KOPT-K1 (cell line): ENCODE data around the gene ERVW-1.
"Not testable (repeated sequence)": the region's sequence is repeated elsewhere in the genome, so short reads cannot be mapped to it uniquely, and the experiment has no call there.

ENCODE experiments used
- H3K27ac ChIP-seq: fragments of 200-600 bp; sonication (generic); 2 replicates; pipeline ENCODE4 v1.5.1; 2016; ENCODE audit warnings: antibody characterized with exemption, mild to moderate bottlenecking, low read depth, low read length; ENCODE audit not compliant: poor library complexity, severe bottlenecking
- H3K36me3 ChIP-seq: fragments of 200-600 bp; sonication (generic); 2 replicates; pipeline ENCODE4 v1.5.1; 2017; ENCODE audit warnings: antibody characterized with exemption, mild to moderate bottlenecking, low read length, moderate library complexity; ENCODE audit not compliant: insufficient read depth
- H3K9me3 ChIP-seq: fragments of 200-600 bp; sonication (generic); 2 replicates; pipeline ENCODE4 v1.5.1; 2017; ENCODE audit warnings: antibody characterized with exemption, low read length, mild to moderate bottlenecking; ENCODE audit not compliant: insufficient read depth, poor library complexity, severe bottlenecking

Gene ERVW-1

GRCh38 chr7:92483624-92484023 lies 5.9 kb upstream of the ERVW-1 start:
- H3K27ac ChIP-seq, H3K9me3 ChIP-seq: not testable (repeated sequence)
- peaks cover 36% of the 10 kb centered on the region for H3K36me3 ChIP-seq

GRCh38 chr7:92479146-92479545 lies 1.4 kb upstream of the ERVW-1 start:
- not testable (repeated sequence) for H3K27ac ChIP-seq, H3K9me3 ChIP-seq, H3K36me3 ChIP-seq

- Histone ChIP-seq H3K9me3 (no peaks in the 10 kb centered on the region), H3K36me3 (no peaks in the 10 kb centered on the region), H3K27ac (no peak overlapping the region)
Observed at GRCh38 chr7:92478711-92479110, 965 bp upstream of the ERVW-1 start.

DNA sequence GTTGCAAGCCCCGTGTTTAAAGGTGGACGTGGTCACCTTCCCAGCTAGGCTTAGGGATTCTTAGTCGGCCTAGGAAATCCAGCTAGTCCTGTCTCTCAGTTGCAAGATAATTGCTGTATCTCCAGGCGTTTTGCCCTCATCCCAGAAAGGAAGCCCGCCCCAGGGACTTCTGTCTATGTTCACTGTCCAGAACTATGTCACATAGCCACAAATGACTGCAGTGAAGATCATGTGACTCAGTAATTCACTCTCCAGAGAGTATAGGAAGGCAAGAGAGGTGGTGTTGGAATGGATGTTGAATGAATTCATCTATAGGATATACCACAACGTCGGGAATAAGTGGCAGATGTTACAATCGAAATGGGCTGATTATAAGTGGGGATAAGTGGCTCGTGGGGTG lies 349 bp upstream of the ERVW-1 start:
- H3K9me3 ChIP-seq, result no peaks in the 10 kb centered on the region
- no peaks in the 10 kb centered on the region for H3K36me3 ChIP-seq
- H3K27ac ChIP-seq, result no peak overlapping the region

GRCh38 chr7:92475851-92476590 lies 1.7 kb downstream of the ERVW-1 start:
- H3K27ac ChIP-seq, H3K36me3 ChIP-seq, H3K9me3 ChIP-seq: not testable (repeated sequence)

DNA sequence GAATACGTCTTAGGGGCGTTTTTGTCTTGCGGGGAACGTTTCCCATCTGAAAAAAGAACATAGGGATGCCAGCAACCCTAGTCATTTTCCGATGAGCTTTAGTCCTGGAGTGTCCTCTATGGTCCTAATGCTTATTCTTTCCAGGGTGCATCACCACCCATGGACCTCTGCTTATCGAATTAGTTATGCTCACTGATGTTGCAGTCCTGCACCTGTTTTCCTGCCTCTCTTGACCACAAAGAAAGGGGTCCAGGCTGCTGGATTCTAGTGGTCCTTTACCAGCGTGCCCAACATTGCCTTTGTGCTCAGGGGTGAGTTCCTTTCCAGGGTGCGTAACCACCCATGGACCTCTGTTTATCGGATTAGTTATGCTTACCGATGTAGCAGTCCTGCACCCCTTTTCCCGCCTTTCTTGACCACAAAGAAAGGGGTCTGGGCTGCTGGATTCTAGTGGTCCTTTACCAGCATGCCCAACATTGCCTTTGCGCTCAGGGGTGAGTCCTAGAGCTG lies 2.4 kb downstream of the ERVW-1 start:
- not testable (repeated sequence) for H3K36me3 ChIP-seq, H3K27ac ChIP-seq, H3K9me3 ChIP-seq

DNA sequence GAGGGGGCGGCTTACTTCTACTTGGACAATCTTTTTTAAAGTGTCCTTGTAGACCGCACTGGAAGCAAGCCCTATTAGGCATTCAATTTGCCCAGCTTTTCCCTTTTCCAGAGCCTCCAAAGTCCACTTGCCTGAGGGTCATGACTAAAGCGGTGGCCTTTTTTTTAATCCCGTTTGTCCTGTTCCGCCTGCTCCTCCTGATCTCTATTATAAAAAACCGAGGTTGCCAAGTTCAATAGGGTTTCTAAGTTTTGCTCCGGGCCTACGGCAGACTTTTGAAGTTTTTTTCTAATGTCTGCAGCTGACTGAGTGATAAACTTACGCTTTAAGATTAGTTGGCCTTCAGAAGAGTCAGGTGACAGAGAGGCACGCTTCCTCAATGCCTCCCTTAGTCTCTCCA lies 3.8 kb downstream of the ERVW-1 start:
- not testable (repeated sequence) for H3K27ac ChIP-seq, H3K9me3 ChIP-seq

GRCh38 chr7:92468589-92468988 lies 9.2 kb downstream of the ERVW-1 start:
- H3K27ac ChIP-seq, H3K36me3 ChIP-seq: not testable (repeated sequence)
- peaks cover 13% of the 10 kb centered on the region for H3K9me3 ChIP-seq

More for the DNA sequence above, 3.8 kb downstream of the ERVW-1 start:
- not testable (repeated sequence) for H3K36me3 ChIP-seq

- Histone ChIP-seq H3K36me3 (no peaks in the 10 kb centered on the region), H3K9me3 (peaks cover 13% of the 10 kb centered on the region), H3K27ac (no peak overlapping the region)
Observed at GRCh38 chr7:92466682-92467081, 11.1 kb downstream of the ERVW-1 start.

DNA sequence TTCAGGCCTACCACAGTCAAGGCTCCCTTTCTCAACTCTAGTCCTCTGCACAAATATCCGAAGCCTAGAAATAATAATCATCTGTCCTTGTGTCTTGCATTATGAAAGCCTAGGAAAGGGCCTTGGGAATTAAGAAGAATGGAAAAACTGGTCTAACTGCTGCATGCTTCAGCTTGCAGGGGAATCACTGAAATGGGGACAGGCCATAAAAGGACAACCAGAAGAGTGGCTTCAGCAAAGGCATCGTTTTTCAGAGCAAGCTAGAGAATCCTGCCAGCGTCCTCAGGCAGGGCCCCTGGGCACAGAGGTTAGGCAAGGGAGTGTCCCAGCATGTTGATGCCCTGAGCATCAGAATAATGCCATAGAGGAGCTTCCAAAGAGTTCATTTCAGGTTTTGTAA lies 13.2 kb downstream of the ERVW-1 start:
- H3K9me3 ChIP-seq, result peaks cover 13% of the 10 kb centered on the region
- H3K27ac ChIP-seq, result no peak overlapping the region
- H3K36me3 ChIP-seq, result no peaks in the 10 kb centered on the region

GRCh38 chr7:92462560-92462959 lies 15.2 kb downstream of the ERVW-1 start:
- Histone ChIP-seq H3K27ac (no peak overlapping the region), H3K9me3 (no peaks in the 10 kb centered on the region), H3K36me3 (no peaks in the 10 kb centered on the region)

DNA sequence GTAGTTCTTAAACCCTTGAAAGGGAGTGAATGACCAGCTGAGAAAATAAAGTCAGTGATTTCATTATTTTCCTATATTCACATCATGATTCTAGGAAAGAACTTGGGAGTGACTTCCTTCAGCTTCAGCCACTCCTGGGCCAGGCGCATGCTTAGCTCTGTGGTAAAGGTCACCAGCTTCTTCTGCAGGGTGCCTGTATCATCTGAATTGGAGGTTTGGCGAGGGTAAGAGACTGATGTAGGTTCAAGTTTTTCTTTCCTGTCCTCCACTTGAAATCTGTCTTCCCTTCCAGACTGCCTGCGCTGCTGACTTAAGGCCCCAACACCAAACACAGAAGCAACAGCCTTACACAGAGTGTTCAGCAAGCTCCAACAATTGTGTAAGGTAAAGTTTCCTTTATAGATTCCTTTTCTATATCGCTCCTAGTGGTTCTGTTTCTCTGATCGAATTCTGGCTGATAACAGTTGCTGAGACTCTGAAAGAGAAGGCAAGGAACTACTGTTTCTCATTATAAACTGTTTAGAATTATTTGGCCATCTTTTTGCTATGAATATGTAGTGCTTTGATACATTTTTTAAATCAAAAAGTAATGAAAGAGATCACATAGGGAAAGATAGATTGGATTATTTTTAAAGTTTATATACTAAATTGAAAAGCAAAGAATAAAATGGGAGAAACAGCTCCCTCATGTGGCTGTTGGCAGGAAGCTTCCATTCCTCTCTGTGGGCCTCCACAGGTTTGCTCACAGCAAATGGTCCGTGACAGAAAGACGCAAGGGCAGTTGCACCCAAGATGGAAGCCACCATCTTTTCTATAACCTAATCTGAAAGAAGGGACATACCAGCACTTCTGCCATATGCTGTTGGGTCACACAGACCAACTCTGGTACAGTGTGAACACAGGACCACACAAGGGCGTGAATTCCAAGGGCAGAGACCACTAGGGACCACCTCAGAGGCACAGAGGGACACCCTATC lies 16.4 kb downstream of the ERVW-1 start:
- no peaks in the 10 kb centered on the region for H3K9me3 ChIP-seq
- H3K36me3 ChIP-seq, result peaks cover 5% of the 10 kb centered on the region
- no peak overlapping the region for H3K27ac ChIP-seq

DNA sequence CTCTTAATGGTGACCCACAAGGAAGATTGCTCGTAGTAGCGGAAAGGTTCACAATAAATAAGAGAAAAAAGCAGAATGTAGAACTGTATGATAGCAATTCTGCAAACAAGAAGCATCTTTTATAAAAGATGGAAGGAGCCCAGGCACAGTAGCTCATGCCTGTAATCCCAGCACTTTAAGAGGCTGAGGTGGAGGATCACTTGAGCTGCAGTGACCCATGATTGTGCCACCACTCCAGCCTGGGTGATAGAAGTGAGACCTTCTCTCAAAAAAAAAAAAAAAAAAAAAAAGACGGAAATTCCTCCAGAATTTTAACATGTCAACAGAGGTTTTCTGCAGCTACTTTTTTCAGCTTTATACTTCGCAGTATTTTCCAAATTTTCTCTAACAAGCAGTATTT lies 17.2 kb downstream of the ERVW-1 start:
- Histone ChIP-seq H3K9me3 (no peaks in the 10 kb centered on the region), H3K27ac (no peak overlapping the region), H3K36me3 (peaks cover 14% of the 10 kb centered on the region)

DNA sequence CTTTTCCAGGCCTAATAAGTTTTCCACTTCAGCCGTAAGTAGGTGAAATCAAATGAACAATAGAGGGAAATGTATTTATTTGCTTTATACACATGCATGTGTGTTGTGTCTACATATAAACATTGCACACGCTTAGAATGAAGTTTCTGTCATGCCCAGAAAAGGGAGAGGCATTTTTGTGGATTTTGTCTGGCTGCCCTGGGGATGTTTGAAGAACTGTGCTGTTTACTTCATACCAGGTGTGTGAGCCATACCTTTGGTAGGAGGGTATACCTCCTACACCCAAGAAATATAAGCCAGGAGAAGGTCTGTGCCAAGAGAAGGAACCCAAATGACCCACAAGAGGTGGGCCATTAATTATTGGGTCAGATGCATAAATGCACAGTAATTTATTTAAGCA lies 17.6 kb downstream of the ERVW-1 start:
- Histone ChIP-seq H3K27ac (no peak overlapping the region), H3K9me3 (no peaks in the 10 kb centered on the region), H3K36me3 (peaks cover 18% of the 10 kb centered on the region)

DNA sequence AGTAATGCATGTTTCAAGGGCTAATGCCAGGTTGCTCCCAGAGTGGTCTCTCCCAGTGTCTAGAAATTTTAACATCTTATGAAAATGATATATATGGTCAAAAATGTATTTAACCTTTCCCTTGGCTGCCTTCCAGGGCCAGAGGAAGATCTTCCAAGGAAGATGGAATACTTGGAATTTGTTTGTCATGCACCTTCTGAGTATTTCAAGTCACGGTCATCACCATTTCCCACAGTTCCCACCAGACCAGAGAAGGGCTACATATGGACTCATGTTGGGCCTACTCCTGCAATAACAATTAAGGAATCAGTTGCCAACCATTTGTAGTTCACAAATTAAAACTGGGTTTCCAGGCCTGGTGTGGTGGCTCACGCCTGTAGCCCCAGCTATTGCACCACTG lies 21.5 kb downstream of the ERVW-1 start:
- Histone ChIP-seq H3K9me3 (no peaks in the 10 kb centered on the region), H3K27ac (no peak overlapping the region), H3K36me3 (peaks cover 43% of the 10 kb centered on the region)
